HCT116 (cell line): Measurements from ENCODE around the gene COTL1. TPM values are rescaled to one million over a fixed set of nuclear protein-coding genes. Genes with fewer than 3 reads are reported as not detected.

ENCODE experiments used
- ATAC-seq: fragments of 200-7000 bp; cut with Tn5 transposase; 2 replicates; pipeline ENCODE4 v1.9.1; 2020; ENCODE audit warnings: mild to moderate bottlenecking, moderate library complexity
- BruUV-seq: library from RNA; stranded (reverse); fragments of 400-500 nt; replicated peaks from 2 replicates; lab custom pipeline; 2021; lab: Mats Ljungman, UMichigan
- CTCF ChIA-PET: fragments of 300-600 bp; sonication (Branson Sonifier 250); formaldehyde crosslinking; loops from one replicate; lab custom pipeline; 2021; ENCODE audit warnings: antibody characterized with exemption; lab: Charles Lee
- POLR2A ChIA-PET: fragments of 300-600, 350-600 bp; sonication (Branson Sonifier 250); formaldehyde crosslinking; loops from one replicate; lab custom pipeline; 2021; ENCODE audit warnings: antibody characterized with exemption; lab: Charles Lee
- RAD21 ChIA-PET, 2 experiments: fragments of 300-600 bp; sonication (Branson Sonifier 250); formaldehyde crosslinking; loops; one replicate each; lab custom pipeline; 2023; ENCODE audit warnings: low total read pairs in 2 of 2; ENCODE audit not compliant: uncharacterized antibody in 2 of 2, unreplicated experiment in 2 of 2, low non-redundant PET in 1 of 2; lab: Charles Lee
- DNase-seq: peaks from one replicate; pipeline ENCODE4 v3.0.0-alpha.2; 2010; ENCODE audit warnings: low read depth, low spot score
- H2AFZ ChIP-seq: fragments of 200-600 bp; shearing (Covaris generic), sonication (generic); 2 replicates; pipeline ENCODE4 v1.6.1; 2017; ENCODE audit warnings: low read depth, mixed run types, mixed read lengths, antibody characterized with exemption, low read length; ENCODE audit not compliant: poor library complexity, severe bottlenecking
- H3K27ac ChIP-seq: 2 replicates; pipeline ENCODE4 v1.5.1; 2012; ENCODE audit warnings: low read depth, low read length
- H3K27me3 ChIP-seq: fragments of 200-600 bp; sonication (generic); 2 replicates; pipeline ENCODE4 v1.6.1; 2016; ENCODE audit warnings: mixed run types, low read length, mixed read lengths; ENCODE audit not compliant: insufficient read depth
- H3K36me3 ChIP-seq, 2 experiments: fragments of 200-500 bp in 1 of 2; fragments of 200-600 bp in 1 of 2; sonication (Bioruptor generic) in 1 of 2; sonication (generic) in 1 of 2; 2 replicates each; pipeline versions ENCODE4 v1.5.1 to v1.6.1; 2014 to 2016; ENCODE audit warnings: low read length in 2 of 2, inconsistent platforms in 1 of 2, mixed read lengths in 1 of 2, mixed run types in 1 of 2; ENCODE audit not compliant: insufficient read depth in 2 of 2, control insufficient read depth in 1 of 2
- H3K4me1 ChIP-seq, 2 experiments: fragments of 200-600 bp in 1 of 2; sonication (generic) in 1 of 2; 2 replicates each; pipeline versions ENCODE4 v1.5.1 to v1.6.1; 2012 to 2017; ENCODE audit warnings: low read length in 2 of 2, inconsistent platforms in 1 of 2, mild to moderate bottlenecking in 1 of 2, mixed read lengths in 1 of 2, mixed run types in 1 of 2, moderate library complexity in 1 of 2; ENCODE audit not compliant: insufficient read depth in 2 of 2, control insufficient read depth in 1 of 2
- H3K4me2 ChIP-seq: fragments of 200-600 bp; sonication (generic); 2 replicates; pipeline ENCODE4 v1.6.1; 2017; ENCODE audit warnings: mixed run types, low read length, mixed read lengths
- H3K4me3 ChIP-seq, 2 experiments: fragments of 200-600 bp in 1 of 2; sonication (generic) in 1 of 2; replicated peaks in 1 of 2; 2 replicates each; pipeline ENCODE4 v1.5.1; 2011 to 2016; ENCODE audit warnings: low read length in 2 of 2, control low read depth in 1 of 2, low read depth in 1 of 2, mild to moderate bottlenecking in 1 of 2, mixed read lengths in 1 of 2, mixed run types in 1 of 2
- H3K79me2 ChIP-seq: fragments of 200-600 bp; sonication (generic); 2 replicates; pipeline ENCODE4 v1.6.1; 2017; ENCODE audit warnings: mild to moderate bottlenecking, mixed run types, low read length, moderate library complexity, mixed read lengths; ENCODE audit not compliant: insufficient read depth
- H3K9ac ChIP-seq: fragments of 200-600 bp; sonication (generic); 2 replicates; pipeline ENCODE4 v1.6.1; 2016; ENCODE audit warnings: low read length, mixed read lengths
- H3K9me2 ChIP-seq: fragments of 200-600 bp; sonication (generic), shearing (Covaris generic); 2 replicates; pipeline ENCODE4 v1.6.1; 2017; ENCODE audit warnings: mixed run types, mild to moderate bottlenecking, moderate library complexity; ENCODE audit not compliant: insufficient read depth
- H3K9me3 ChIP-seq, 2 experiments: fragments of 200-500 bp in 1 of 2; fragments of 200-600 bp in 1 of 2; sonication (Bioruptor generic) in 1 of 2; sonication (generic) in 1 of 2; 2 replicates each; pipeline ENCODE4 v1.6.1; 2014 to 2017; ENCODE audit warnings: low read length in 2 of 2, mixed read lengths in 2 of 2, inconsistent platforms in 1 of 2, low read depth in 1 of 2, mild to moderate bottlenecking in 1 of 2, mixed run types in 1 of 2, moderate library complexity in 1 of 2; ENCODE audit not compliant: control insufficient read depth in 1 of 2, insufficient read depth in 1 of 2
- H4K20me1 ChIP-seq: fragments of 200-600 bp; sonication (generic), shearing (Covaris generic); 2 replicates; pipeline ENCODE4 v1.6.1; 2017; ENCODE audit warnings: mixed run types, mild to moderate bottlenecking, moderate library complexity; ENCODE audit not compliant: insufficient read depth
- EGR1 ChIP-seq: IDR thresholded peaks from 2 replicates; pipeline ENCODE4 v1.6.1; 2012; ENCODE audit warnings: low read depth
- EZH2 ChIP-seq: fragments of 200-600 bp; sonication (generic); IDR thresholded peaks from 2 replicates; pipeline ENCODE4 v1.6.1; 2017; ENCODE audit warnings: antibody characterized with exemption, mixed run types
- FOSL1 ChIP-seq: IDR thresholded peaks from 2 replicates; pipeline ENCODE4 v1.6.1; 2012; ENCODE audit warnings: low read depth
- POLR2AphosphoS5 ChIP-seq: IDR thresholded peaks from 2 replicates; pipeline ENCODE4 v1.6.1; 2011; ENCODE audit warnings: mild to moderate bottlenecking, low read depth, low read length, moderate library complexity
- RAD21 ChIP-seq: IDR thresholded peaks from 2 replicates; pipeline ENCODE4 v1.6.1; 2012; ENCODE audit warnings: low read depth, mild to moderate bottlenecking
- SIN3A ChIP-seq: IDR thresholded peaks from 2 replicates; pipeline ENCODE4 v1.6.1; 2012; ENCODE audit warnings: low read depth
- SP1 ChIP-seq: IDR thresholded peaks from 2 replicates; pipeline ENCODE4 v1.6.1; 2012; ENCODE audit warnings: low read depth
- SRF ChIP-seq: IDR thresholded peaks from 2 replicates; pipeline ENCODE4 v1.6.1; 2012; ENCODE audit warnings: low read depth
- TCF7L2 ChIP-seq: IDR thresholded peaks from 2 replicates; pipeline ENCODE4 v1.7.0; 2011; ENCODE audit warnings: borderline replicate concordance, inconsistent platforms; ENCODE audit not compliant: insufficient read depth, insufficient read length; ENCODE audit errors: extremely low read depth
- YY1 ChIP-seq: IDR thresholded peaks from 2 replicates; pipeline ENCODE4 v1.6.1; 2011; ENCODE audit warnings: low read length, low read depth, moderate library complexity, mild to moderate bottlenecking; ENCODE audit not compliant: insufficient replicate concordance; ENCODE audit errors: extremely low read depth
- ZFX ChIP-seq: fragments of 450-650 bp; IDR thresholded peaks from 2 replicates; pipeline ENCODE4 v1.6.1; 2017
- ZNF274 ChIP-seq: fragments of 200-500 bp; sonication (Bioruptor generic); IDR thresholded peaks from 2 replicates; pipeline ENCODE4 v1.6.1; 2014; ENCODE audit warnings: mild to moderate bottlenecking, low read depth, low read length, inconsistent platforms
- intact Hi-C: fragments of 100-400 bp; cut with micrococcal nuclease; formaldehyde crosslinking; loops from 2 replicates; pipeline ENCODE4 v1.10.0; 2022
- total RNA-seq: library from RNA; stranded (reverse); gene quantifications from one replicate; pipeline ENCODE4 v1.2.1, GENCODE V29; 2021; ENCODE audit not compliant: unreplicated experiment
- TF ChIP-seq, protein P1 (sequence below), 3 experiments: fragments of 200-600 bp in 1 of 3; sonication (generic) in 1 of 3; IDR thresholded peaks in 2 of 3; conservative IDR thresholded peaks in 1 of 3; 2 replicates each; pipeline ENCODE4 v1.5.1; 2012 to 2017; ENCODE audit warnings: low read depth in 2 of 3, low read length in 2 of 3, antibody characterized with exemption in 1 of 3, borderline replicate concordance in 1 of 3, control low read depth in 1 of 3, mild to moderate bottlenecking in 1 of 3, mixed read lengths in 1 of 3, mixed run types in 1 of 3, moderate library complexity in 1 of 3; ENCODE audit not compliant: insufficient read depth in 1 of 3
- TF ChIP-seq, protein P2 (sequence below): IDR thresholded peaks from 2 replicates; pipeline ENCODE4 v1.6.1; 2011; ENCODE audit warnings: mild to moderate bottlenecking, low read length, moderate library complexity; ENCODE audit not compliant: insufficient replicate concordance; ENCODE audit errors: extremely low read depth
- TF ChIP-seq, protein P3 (sequence below): IDR thresholded peaks from 2 replicates; pipeline ENCODE4 v1.6.1; 2012
- TF ChIP-seq, protein P4 (sequence below): IDR thresholded peaks from 2 replicates; pipeline ENCODE4 v1.6.1; 2012

The COTL1 gene
- total RNA-seq, 1 experiment from 2014 or later = 276 TPM

DNA sequence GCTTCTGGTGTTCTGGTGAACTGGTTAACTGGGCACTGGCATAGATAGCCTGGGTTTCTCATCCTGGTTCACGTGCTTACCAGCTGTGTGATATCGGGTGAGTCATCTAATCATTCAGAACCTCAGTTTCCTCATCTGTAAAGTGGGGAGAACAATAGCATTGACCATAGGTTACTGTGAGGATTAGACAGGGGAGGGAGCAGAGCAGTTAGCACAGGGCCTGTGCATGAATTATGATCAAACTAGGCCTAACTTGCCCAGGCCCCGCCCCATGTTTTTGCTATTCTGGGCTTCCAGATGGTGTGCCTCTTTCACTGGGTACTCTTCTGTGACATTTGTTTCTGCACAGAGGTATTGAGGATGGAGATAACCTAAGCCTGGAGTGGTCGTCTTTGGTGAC, 25.8 kb upstream of the COTL1 start:
- H3K9ac ChIP-seq = no peak overlapping the region
- ATAC-seq = no peak
- intact Hi-C loops = no loop called here
- CTCF ChIA-PET = interaction anchor here (1.0 kb wide), 1 partner anchor 29 kb away, joined by 3 read pairs; no protein-coding TSS in a partner anchor
- no peaks in the 10 kb centered on the region for H3K36me3 ChIP-seq
- no TSS peak for BruUV-seq
- no peak overlapping the region for H3K4me2 ChIP-seq
- TF ChIP-seq EGR1 (no peak), EZH2 (no peak), RAD21 (no peak), POLR2AphosphoS5 (no peak), FOSL1 (no peak), SIN3A (no peak), ZNF274 (no peak), SP1 (no peak), SRF (no peak), TCF7L2 (no peak), ZFX (no peak), YY1 (no peak)
- TF ChIP-seq, protein P1, sequence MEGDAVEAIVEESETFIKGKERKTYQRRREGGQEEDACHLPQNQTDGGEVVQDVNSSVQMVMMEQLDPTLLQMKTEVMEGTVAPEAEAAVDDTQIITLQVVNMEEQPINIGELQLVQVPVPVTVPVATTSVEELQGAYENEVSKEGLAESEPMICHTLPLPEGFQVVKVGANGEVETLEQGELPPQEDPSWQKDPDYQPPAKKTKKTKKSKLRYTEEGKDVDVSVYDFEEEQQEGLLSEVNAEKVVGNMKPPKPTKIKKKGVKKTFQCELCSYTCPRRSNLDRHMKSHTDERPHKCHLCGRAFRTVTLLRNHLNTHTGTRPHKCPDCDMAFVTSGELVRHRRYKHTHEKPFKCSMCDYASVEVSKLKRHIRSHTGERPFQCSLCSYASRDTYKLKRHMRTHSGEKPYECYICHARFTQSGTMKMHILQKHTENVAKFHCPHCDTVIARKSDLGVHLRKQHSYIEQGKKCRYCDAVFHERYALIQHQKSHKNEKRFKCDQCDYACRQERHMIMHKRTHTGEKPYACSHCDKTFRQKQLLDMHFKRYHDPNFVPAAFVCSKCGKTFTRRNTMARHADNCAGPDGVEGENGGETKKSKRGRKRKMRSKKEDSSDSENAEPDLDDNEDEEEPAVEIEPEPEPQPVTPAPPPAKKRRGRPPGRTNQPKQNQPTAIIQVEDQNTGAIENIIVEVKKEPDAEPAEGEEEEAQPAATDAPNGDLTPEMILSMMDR (IDR thresholded peaks at IDR 0.05 in 2 of 3, conservative IDR thresholded peaks at IDR 0.05 in 1 of 3; ENCODE audit: borderline replicate concordance in 1 of 3, insufficient read depth in 1 of 3, low read depth in 2 of 3, low read length in 2 of 3) = no peak
- TF ChIP-seq, protein P2, sequence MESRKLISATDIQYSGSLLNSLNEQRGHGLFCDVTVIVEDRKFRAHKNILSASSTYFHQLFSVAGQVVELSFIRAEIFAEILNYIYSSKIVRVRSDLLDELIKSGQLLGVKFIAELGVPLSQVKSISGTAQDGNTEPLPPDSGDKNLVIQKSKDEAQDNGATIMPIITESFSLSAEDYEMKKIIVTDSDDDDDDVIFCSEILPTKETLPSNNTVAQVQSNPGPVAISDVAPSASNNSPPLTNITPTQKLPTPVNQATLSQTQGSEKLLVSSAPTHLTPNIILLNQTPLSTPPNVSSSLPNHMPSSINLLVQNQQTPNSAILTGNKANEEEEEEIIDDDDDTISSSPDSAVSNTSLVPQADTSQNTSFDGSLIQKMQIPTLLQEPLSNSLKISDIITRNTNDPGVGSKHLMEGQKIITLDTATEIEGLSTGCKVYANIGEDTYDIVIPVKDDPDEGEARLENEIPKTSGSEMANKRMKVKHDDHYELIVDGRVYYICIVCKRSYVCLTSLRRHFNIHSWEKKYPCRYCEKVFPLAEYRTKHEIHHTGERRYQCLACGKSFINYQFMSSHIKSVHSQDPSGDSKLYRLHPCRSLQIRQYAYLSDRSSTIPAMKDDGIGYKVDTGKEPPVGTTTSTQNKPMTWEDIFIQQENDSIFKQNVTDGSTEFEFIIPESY = no peak
- TF ChIP-seq, protein P3, sequence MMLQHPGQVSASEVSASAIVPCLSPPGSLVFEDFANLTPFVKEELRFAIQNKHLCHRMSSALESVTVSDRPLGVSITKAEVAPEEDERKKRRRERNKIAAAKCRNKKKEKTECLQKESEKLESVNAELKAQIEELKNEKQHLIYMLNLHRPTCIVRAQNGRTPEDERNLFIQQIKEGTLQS = no peak
- TF ChIP-seq, protein P4, sequence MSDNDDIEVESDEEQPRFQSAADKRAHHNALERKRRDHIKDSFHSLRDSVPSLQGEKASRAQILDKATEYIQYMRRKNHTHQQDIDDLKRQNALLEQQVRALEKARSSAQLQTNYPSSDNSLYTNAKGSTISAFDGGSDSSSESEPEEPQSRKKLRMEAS = no peak
- TF ChIP-seq, all 23 proteins: peak for 0
- Histone ChIP-seq H2AFZ (no peak overlapping the region), H3K9me3 (no peaks in the 10 kb centered on the region), H3K27me3 (no peaks in the 10 kb centered on the region), H4K20me1 (no peaks in the 10 kb centered on the region), H3K4me3 (no peak overlapping the region), H3K79me2 (no peaks in the 10 kb centered on the region), H3K9me2 (no peaks in the 10 kb centered on the region), H3K4me1 (peaks cover 3 to 15% of the 10 kb centered on the region in 2 experiments; a peak in 3 of 4 replicates), H3K27ac (no peak overlapping the region)
- RAD21 ChIA-PET = no interaction called here
- no peak for DNase-seq
- POLR2A ChIA-PET = no interaction called here
